ENCODE measurements around the gene AFF2.

GRCh38 chrX:149043401-149043800 lies 543.0 kb downstream of the AFF2 start:
- TF ChIP-seq POLR2A (IDR thresholded peaks at IDR 0.05) (no peak), CTCF (IDR thresholded peaks at IDR 0.05) (no peak), EP300 (IDR thresholded peaks at IDR 0.05) (no peak), POLR2AphosphoS5 (IDR thresholded peaks at IDR 0.05) (no peak)
